Central memory CD4-positive, alpha-beta T cell (primary cell): Measurements from ENCODE around the gene GPC5.
"Not testable (repeated sequence)": the region's sequence is repeated elsewhere in the genome, so short reads cannot be mapped to it uniquely, and the experiment has no call there.

Source experiments
- DNase-seq: peaks from one replicate; pipeline ENCODE4 v3.0.0; 2022

Gene GPC5

DNA sequence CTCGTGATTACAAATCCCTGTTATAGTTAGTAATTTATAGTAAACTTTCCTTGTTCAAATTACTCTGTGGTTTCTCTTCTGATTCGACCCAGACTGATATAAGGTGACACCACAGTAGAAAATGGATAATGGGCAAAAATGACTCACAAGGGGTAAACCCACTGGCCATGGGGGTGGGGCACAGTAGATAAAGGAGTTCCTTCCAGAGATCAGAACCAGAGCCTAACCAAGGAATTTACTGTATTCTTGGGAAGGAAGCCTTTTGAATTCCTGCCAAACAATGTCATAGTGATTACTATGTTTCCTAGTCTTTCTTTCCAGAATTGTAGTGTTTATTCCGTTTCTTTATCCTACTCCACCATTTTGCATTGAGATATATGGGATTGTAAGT is 29.0 kb upstream of the GPC5 start:
- DNase-seq: no peak

DNA sequence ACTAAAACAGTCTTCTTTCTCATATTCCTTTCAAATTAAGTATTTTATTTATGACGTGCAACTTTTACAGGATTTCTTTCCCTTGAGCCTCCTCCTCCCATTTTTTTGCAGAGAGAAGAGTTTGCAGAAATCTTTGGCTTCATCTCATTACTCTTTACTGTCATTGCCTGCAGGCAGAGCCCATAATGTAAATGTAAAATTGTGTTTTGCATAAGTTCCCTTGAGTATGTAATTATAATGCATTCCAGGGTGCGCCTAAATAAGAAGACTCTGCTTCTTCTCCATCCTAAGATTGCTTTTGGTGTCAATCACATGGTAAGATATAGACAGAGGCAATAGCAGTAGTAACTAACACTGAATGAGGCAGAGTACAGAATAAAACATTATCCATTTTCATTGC is 27.9 kb upstream of the GPC5 start:
- no peak for DNase-seq

DNA sequence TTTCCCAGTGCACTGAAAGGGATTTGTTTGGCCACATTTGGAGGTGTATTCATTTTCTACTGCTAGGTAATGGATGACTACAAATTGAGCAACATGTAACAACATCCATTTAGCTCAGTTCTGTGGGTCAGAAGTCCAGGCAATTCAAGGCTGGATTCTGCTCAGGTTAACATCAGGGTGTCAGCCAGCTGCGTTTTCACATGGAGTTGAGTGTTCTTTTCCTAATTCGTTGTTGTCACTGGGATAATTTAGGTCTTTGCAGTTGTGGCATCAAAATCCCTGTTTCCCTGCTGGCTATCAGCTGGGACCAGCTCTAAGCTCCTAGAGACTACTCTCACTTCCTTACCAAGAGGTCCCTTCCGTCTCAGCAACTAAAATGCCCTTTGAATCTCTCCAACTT is 25.5 kb upstream of the GPC5 start:
- DNase-seq: no peak

DNA sequence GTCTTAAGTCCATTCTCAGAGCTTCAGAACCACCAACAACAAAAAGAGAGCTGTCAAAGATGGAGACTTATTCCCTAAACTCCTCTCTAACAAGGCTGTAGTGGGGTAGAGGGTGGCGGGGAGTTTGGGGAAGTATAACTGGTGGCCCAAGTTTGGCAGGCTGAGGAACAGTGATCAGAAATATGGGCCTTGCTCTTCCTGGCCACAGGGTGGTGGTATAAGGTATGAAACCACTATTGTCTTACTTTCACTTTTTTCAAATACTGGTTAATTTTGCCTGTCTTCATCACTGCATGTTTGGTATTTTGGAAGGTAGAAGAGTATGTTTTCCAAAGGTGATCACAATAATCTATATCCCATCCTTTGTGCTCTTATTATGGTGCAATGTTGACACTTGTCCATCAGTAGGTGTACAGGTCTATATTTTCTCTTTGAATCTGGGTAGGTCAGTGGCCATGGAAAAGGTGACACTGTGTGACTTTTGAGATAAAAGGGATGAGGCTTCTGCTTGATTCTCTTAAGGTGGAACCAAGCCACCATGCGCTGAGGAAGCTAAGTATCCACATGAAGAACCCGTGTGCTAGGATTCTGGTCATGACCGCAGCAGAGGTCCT is 23.2 kb upstream of the GPC5 start:
- DNase-seq: no peak

DNA sequence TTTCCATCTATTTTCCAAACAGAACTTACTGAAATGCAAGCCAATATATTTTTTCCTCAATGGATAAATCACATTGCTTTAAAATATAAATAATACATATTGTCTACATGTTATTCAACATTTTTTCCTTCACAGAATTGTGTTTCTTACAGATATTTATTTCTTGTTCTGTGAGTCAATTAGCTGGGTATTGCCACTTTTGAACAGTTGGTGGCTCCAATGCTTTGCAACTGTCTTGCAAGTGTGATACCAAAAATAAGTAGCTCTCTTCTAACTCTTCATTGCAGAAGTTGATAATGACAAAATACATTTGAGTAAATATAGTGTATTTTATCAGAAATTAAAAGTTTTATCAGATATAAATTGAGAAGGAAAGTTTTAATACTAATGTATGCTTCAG is 17.1 kb upstream of the GPC5 start:
- no peak for DNase-seq

DNA sequence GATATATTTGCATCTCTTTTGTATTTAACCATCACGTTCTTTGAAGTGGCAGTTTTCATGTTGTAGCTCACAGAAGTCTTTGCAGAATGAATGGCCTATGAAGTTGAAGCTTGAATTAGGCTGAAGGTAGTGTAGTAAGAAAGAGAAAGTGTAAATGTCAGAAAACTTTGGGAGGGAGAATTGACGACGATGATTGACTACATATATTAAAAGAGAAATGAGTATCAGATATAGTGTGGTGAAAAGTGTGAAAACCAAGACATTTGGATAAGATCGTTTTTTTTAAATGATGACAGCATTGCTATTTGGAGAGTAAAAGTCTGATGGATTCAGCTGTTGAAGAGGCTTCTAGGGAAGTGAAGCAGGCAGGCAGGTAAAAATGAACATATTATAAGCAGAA is 14.6 kb upstream of the GPC5 start:
- no peak for DNase-seq

DNA sequence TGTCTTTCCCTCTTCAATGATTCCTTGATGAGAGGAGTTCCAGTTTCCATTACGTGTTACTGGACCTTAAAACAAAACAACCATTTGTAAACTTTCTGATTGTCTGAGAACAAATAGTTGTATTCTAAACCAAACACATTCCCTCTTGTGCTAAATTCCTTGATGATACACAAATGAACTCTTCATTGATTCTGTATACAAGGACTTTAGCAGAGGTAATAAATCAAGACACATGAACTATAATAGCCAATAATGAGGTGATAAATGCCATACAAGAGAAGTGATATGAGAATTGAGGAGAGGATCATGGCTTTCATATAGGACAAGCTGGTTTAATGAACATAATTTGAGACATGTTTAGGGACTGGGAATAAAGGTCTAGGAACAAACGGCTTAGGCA is 13.5 kb upstream of the GPC5 start:
- DNase-seq: no peak

DNA sequence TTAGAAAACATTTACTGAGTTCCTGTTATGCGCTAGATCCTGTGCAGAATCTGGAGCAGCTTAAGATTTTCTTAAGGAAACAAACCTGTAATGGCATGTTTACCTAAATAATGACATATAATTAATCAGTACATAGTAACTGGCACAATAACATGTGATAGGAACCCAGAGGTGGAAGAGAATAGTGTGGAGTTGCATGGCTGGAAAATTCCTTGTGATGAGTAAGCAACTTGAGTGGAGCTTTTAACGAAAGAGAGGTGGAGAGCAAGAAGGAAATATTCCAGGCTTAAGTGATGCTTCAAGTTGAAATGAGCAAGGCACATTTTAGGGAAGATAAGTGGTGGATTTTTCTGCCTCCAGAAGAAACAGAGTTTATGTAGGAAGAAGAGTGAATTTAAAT is 9.2 kb upstream of the GPC5 start:
- no peak for DNase-seq

DNA sequence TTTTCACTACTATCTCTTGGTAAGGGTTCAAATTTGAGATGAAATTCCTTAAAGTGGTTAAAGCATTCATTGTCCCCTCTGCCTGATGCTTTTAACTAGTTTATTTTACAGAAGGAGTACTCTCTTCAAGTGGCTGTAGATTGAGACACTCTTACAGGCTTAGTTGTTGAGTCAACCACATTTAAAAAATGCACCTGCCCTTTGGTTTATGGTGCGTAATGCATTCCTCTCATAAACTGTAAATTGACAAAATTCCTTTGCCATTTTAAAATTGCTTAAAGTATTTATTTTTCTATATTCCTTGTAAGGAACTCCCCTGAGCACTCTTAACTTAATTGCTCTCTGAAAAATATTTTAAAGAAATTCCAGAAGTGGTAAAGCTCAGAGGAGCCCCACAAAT is 826 bp upstream of the GPC5 start:
- DNase-seq: no peak

DNA sequence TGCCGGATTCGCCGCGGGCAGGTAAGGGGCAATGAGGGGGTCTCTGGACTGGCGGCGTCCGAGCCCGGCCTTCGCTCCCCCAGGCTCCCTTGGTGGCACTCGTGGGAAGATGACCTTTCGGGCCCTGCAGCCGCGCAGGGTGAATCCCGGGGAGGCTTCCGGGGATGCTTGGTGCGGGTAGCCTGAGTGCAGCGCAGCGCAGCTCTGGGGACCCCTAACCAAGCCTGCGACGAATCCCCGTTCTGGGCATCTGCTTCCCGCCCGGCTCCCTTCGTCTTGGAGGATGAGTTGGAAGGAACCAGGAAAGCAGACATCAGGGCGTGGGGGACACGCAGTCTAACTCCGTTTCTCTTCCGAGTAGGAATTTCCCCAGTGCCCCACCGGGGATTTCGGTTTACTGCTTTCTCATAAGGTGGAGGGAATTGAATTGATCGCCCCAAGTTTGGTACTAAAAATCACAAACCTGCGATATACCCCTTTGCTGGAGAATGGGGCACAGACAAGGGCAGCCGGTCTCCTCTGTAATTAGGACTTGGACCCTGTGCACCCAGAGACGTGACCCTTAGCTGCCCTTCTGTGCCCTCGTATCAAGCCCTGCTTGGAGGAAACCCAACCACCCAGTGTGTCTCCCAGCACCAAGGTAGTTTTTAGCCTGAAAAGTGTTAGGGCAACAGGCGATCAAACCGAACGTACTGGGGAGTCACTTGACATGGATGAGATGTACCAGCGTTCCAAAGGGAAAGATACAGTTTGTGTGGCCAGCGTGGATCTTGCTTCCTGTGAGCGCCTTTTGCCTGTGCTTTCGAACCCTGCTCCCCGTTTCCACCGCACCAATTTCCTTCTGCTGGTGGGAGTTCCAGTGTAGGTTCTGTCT is 1.0 kb downstream of the GPC5 start:
- no peak for DNase-seq

DNA sequence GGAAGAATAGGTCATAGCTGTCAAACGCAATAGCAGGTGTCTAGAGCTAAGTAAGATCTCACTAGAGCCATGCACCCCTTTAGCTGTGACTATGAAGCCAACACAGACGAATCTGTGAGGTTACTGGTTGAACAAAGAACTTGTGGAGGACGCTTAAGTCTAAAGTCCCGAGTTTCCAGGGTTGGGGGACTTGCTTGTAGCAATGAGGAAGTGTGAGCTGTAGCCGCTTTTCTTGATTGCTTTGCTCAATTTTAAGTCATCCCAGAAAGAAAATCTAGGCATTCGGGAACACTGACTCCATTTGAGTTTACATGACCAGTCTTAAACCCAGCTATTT is 1.6 kb downstream of the GPC5 start:
- DNase-seq: no peak

DNA sequence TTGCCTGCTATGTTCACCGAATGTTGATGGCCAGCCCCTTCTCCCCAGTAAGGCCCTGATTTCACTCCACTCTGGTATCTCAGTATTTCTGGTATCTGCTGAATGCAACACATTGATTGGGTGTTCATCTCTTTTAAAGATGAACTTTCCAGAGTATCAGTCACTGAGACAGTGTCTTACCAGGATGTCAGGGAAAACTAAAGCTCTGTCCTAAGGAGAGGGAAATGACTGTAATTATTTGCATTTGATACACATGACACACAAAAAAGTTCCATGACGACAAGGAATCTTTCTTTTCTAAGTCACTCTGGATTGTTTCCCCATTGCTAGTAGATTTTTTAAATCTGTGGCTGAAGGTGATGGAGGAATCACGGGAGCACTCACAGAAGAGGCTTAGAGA is 2.2 kb downstream of the GPC5 start:
- no peak for DNase-seq

DNA sequence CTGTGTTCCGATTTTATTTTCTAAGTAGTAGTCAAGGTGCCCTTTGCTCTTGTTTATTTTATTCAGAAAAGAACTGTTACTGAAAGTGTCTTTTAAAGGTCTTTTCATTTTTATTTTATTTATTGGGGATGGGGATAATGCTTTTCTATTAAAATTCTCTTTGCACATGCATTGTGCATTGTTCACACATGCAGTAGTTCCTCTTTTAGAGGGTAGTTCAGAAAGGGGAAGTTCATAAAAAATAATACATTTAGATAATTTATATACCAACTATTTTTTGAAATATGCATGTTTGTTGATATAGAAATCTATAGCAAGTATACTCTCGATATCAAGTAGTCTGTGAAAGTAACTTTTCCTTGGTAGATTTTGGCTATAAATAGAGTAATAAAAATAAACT is 3.5 kb downstream of the GPC5 start:
- DNase-seq: no peak

DNA sequence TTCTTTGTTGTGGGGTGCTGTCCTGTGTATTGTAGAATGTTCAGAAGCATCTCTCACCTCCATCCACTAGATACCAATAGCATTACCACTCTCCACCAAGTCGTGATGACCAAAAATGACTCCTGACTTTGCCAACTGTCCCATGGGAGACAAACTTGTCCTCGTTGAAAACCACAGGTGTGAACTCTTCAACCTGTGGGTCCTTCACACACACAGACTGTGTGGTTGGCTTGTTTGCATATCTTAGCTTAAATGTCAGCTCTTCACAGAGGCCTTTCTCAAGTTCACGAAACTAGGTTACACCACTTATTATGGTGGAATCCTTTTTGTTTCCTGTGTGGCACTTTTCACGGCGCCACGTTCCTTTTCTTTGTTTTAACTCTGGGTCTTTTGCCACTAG is 6.8 kb downstream of the GPC5 start:
- no peak for DNase-seq

DNA sequence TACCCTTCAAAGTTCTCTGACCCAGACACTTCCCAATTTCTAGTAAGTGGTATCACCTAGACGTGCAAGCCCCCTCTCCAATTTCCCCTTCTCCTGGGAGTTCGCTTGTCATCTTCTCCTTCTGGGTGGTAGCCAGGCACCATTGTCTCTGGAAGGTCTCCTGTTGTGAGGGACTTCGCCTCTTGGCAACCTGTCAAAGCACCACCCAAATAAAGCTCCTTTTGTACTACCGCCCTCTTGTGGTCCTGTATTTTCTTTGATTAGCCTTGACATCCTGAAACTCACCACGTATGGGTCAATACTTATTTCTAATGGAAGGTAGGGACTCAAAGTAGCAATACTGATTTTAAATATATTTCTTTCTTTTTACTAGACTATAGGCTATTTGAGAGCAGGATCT is 8.2 kb downstream of the GPC5 start:
- peak; percentile 14 for DNase-seq

DNA sequence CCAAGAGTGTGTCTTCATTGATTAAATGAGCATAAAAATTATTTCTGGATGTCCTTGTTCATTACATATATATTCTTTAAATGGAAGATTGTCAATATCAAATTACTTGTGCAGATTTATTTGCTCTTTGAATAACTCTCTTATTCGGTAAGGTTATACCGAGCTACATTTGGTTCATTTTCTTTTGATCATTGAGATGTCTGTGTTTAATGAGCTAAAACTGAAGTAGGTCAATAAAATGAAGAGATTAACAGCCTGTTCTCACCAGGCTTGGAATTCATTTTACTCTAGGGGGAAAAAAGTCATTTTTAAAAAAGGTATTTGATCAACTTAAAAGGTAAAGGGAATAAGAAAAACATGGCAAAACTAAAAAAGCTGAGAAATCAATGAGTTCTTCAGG is 10.6 kb downstream of the GPC5 start:
- DNase-seq: no peak

DNA sequence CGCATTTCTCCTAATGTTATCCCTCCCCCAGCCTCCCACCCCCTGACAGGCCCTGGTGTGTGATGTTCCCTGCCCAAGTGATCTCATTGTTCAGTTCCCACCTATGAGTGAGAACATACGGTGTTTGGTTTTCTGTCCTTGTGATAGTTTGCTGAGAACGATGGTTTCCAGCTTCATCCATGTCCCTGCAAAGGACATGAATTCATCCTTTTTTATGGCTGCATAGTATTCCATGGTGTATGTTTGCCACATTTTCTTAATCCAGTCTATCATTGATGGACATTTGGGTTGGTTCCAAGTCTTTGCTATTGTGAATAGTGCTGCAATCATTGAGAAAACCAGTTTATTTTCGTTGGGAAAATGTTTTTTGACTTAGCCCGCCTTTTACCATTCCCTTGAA is 18.2 kb downstream of the GPC5 start:
- DNase-seq: not testable (repeated sequence)

DNA sequence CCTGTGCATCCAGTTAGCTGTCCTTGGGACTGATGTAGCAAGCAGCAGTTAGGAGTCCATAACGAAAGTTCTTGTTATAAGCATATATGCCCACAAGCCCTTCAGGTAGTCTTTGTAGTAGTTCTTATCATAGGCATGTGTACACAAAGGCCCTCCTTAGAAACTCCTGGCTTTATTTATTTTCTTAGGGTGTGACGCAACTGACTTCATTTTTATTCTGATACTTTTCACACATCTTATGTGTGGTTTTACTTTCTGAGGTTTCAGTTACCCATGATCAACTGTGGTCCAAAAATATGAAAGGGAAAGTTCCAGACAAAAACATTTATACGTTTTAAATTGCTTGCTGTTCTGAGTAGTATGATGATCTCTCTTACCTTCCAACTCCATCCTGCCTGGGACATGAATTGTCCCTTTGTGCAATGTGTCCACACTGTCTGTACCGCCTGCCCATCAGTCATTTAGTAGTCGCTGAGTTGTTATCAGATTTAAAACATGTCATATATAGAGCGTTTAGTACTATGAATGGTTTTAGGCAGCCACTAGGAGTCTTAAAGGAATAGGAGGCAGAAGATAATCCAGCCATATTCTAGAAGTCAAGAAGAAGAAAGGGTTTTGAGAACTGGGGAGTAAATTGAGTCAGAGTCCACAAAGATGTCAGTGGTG is 19.4 kb downstream of the GPC5 start:
- DNase-seq: no peak

DNA sequence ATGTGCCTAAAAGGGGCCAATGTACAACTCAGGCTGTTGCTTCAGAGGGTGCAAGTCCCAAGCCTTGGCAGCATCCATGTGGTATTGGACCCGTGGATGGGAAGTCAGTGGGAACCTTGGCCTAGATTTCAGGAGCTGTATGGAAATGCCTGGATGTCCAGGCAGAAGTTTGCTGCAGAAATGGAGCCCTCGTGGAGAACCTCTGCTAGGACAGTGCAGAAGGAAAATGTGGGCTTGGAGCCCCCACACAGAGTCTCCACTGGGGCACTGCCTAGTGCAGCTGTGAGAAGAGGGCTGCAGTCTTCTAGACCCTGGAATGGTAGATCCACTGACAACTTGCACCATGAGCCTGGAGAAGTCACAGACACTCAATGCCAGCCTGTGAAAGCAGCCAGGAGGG is 28.5 kb downstream of the GPC5 start:
- DNase-seq: no peak

DNA sequence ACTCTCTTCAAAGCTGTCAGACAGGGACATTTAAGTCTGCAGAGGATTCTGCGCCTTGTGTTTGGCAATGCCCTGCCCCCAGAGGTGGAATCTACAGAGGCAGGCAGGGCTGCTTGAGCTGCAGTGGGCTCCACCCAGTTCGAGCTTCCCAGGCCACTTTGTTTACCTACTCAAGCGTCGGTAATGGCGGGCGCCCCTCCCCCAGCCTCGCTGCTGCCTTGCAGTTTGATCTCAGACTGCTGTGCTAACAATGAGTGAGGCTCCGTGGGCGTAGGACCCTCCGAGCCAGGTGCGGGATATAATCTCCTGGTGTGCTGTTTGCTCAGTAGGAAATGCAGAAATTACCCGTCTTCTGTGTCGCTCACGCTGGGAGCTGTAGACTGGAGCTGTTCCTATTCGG is 40.3 kb downstream of the GPC5 start:
- DNase-seq: not testable (repeated sequence)

DNA sequence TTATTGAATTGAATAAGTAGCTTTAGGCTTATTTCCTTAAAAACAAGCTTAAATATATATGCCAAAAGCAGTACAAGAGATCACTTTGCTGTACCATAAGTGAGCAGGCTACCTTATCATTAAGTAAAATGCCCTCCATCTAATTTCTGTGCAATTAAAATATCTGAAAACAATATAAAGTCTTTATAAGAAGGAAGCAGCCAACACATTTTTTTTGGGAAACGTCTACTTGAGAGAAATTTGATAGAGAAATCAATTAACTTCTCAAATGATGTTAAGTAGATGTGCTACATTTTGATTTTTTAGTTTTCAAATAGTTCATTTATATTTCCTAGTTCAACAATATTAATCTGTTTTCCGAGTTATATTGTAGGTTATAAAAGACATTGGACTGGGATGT is 52.5 kb downstream of the GPC5 start:
- no peak for DNase-seq

DNA sequence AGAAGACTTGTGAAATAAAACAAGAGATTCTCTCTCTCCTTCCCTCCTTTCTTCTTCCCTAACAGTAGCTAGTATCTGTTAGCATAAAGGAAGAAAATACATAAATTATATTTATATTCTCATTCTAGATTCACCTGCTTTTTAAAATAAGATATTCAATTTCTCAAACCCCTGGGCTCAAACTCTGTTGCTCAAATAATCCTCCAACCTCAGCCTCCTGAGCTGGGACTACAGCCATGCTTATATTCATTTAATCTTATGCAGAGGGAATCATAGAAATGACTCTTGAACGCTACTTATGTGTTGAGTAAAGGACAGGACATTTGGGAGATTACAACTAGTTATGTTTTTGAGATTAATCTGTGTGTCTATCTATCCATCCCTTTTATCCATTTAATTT is 56.2 kb downstream of the GPC5 start:
- DNase-seq: no peak

DNA sequence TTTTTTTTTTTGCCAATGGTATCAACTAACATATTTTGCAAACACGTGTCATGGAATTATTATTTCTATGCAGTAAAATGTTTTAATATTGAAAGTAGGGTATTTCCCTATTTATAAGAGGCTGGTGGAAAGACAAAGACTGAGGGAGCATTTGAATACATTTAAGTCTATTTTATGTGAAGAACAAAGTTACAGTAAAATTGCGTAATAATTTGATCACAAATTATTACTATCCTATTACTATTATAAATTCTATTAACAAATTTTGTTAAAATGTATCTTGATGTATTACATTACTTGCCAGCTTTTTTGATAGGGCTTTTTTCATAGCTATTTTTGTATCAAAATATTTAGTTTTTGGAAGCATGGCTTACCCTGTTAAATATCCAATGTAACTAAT is 58.4 kb downstream of the GPC5 start:
- no peak for DNase-seq

DNA sequence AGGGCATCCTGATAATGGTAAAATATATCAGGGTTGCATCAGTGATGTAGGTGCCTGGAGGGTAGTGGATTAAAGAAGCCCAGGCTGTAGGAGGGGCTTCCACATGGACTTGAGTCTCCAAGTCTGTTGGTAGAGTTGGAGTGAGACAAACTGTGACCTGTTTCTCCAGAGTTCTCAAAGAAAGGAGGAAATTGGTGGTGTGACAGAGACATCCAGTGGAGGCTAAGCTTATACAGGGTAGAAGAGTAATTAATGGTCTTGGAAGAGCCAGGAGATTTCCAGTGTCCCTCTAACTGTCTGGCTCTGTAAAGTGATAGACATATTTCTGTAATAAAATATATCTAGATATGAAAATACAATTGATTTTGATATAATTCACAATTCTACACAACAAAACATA is 61.1 kb downstream of the GPC5 start:
- DNase-seq: no peak
